ENCODE measurements around the gene RAD51B. TPM values are rescaled to one million over a fixed set of nuclear protein-coding genes. Genes with fewer than 3 reads are reported as not detected.

The RAD51B gene
- total RNA-seq, 1 experiment from 2014 or later, result 16.7 TPM

GRCh38 chr14:68459480-68460136 lies 640.0 kb downstream of the RAD51B start:
- DNase-seq, result no peak
- Histone ChIP-seq H3K23ac (ENCODE audit: insufficient read length, low read depth, low read length) (no peak overlapping the region), H3K4ac (ENCODE audit: low read depth, low read length) (no peak overlapping the region), H3K79me1 (ENCODE audit: insufficient read depth, low read depth, low read length, poor library complexity, severe bottlenecking) (no peaks in the 10 kb centered on the region), H2AK5ac (ENCODE audit: insufficient read length, low read length) (no peak overlapping the region), H3K9ac (ENCODE audit: extremely low read depth, insufficient read length, low read length) (no peak overlapping the region), H3K56ac (ENCODE audit: insufficient read length, low read depth, low read length) (no peak overlapping the region), H3K9me3 (ENCODE audit: control insufficient read depth, low read depth, low read length) (no peaks in the 10 kb centered on the region), H4K5ac (ENCODE audit: insufficient read length, low read depth, low read length) (no peak overlapping the region), H3K79me2 (ENCODE audit: insufficient read depth, low read length) (no peaks in the 10 kb centered on the region), H2BK20ac (ENCODE audit: low read depth, low read length, poor library complexity, severe bottlenecking) (no peak overlapping the region), H2BK12ac (ENCODE audit: insufficient read length, low read depth, low read length) (no peak overlapping the region), H4K20me1 (ENCODE audit: control insufficient read depth, insufficient read depth, insufficient read length) (no peaks in the 10 kb centered on the region), H3T11ph (ENCODE audit: low read length) (no peak overlapping the region), H3K27ac (ENCODE audit: insufficient read length, low read depth, low read length) (no peak overlapping the region), H3K27me3 (ENCODE audit: insufficient read depth, low read length) (no peaks in the 10 kb centered on the region), H4K8ac (replicated peaks; ENCODE audit: insufficient read length, low read depth, low read length) (no peak overlapping the region), H2BK120ac (ENCODE audit: low read depth, low read length, poor library complexity, severe bottlenecking) (no peak overlapping the region), H3K14ac (ENCODE audit: insufficient read depth, low read length) (no peak overlapping the region), H2AFZ (ENCODE audit: low read length) (no peak overlapping the region), H3K4me1 (ENCODE audit: insufficient read depth, low read length) (no peaks in the 10 kb centered on the region; the same call in 1 of the 2 replicates), H4K91ac (ENCODE audit: insufficient read length, low read depth, low read length) (no peak overlapping the region), H3K23me2 (ENCODE audit: insufficient read length, low read depth, low read length, poor library complexity, severe bottlenecking) (no peaks in the 10 kb centered on the region), H2BK5ac (ENCODE audit: insufficient read length, low read length) (no peak overlapping the region), H3K18ac (ENCODE audit: insufficient read length, low read depth, low read length) (no peak overlapping the region), H2BK15ac (ENCODE audit: low read depth, low read length) (no peak overlapping the region), H3K4me2 (ENCODE audit: insufficient read depth, insufficient read length, low read length) (no peak overlapping the region)
- no CpG with 5 or more reads among the region's 5 CpGs for WGBS (ENCODE audit: extremely low coverage, insufficient read length, low lambda C conversion rate)
- peak overlapping the region in 1 of 3 experiments; percentile 31; a peak in 1 of 7 replicates for H3K27ac Mint-ChIP-seq
- H3K36me3 Mint-ChIP-seq (ENCODE audit: insufficient read depth in 1 of 3, low read depth in 3 of 3), result peaks cover 6 to 12% (median 7%) of the 10 kb centered on the region in 3 experiments
- no peak overlapping the region for H3K4me3 Mint-ChIP-seq
- TF ChIP-seq CTCF (conservative IDR thresholded peaks at IDR 0.05), result no peak
- H3K27me3 Mint-ChIP-seq (ENCODE audit: low read depth), result no peaks in the 10 kb centered on the region; the same call in 1 of the 2 replicates
- H3K4me1 Mint-ChIP-seq, result peaks cover 13 to 16% of the 10 kb centered on the region in 2 experiments
- H3K9me3 Mint-ChIP-seq, result peaks cover 6 to 11% of the 10 kb centered on the region in 2 experiments; a peak in 4 of 5 replicates
